ENCODE data around the gene BCL6. TPM values are rescaled to one million over a fixed set of nuclear protein-coding genes. Genes with fewer than 3 reads are reported as not detected.

BCL6 gene
- total RNA-seq, 4 donors from 2014 or later, result 86.0 to 161 (median 111) TPM

GRCh38 chr3:187693431-187693830 lies 51.8 kb downstream of the BCL6 start:
- intact Hi-C loops (cut with DNase I), result no loop called here
- Histone ChIP-seq H3K4me3 (no peak overlapping the region), H3K36me3 (no peaks in the 10 kb centered on the region), H3K4me1 (no peaks in the 10 kb centered on the region), H3K9me3 (no peaks in the 10 kb centered on the region), H3K27ac (replicated peaks in 1 of 4) (no peak overlapping the region), H3K27me3 (no peaks in the 10 kb centered on the region)
- 93% methylated on average over 1 of the region's 1 CpG for WGBS
- TF ChIP-seq EP300 (IDR thresholded peaks at IDR 0.05), result no peak
- TF ChIP-seq POLR2AphosphoS5 (IDR thresholded peaks at IDR 0.05), result no peak
- TF ChIP-seq, protein P1, sequence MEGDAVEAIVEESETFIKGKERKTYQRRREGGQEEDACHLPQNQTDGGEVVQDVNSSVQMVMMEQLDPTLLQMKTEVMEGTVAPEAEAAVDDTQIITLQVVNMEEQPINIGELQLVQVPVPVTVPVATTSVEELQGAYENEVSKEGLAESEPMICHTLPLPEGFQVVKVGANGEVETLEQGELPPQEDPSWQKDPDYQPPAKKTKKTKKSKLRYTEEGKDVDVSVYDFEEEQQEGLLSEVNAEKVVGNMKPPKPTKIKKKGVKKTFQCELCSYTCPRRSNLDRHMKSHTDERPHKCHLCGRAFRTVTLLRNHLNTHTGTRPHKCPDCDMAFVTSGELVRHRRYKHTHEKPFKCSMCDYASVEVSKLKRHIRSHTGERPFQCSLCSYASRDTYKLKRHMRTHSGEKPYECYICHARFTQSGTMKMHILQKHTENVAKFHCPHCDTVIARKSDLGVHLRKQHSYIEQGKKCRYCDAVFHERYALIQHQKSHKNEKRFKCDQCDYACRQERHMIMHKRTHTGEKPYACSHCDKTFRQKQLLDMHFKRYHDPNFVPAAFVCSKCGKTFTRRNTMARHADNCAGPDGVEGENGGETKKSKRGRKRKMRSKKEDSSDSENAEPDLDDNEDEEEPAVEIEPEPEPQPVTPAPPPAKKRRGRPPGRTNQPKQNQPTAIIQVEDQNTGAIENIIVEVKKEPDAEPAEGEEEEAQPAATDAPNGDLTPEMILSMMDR (IDR thresholded peaks at IDR 0.05), result no peak
- no peak for TF ChIP-seq POLR2A (IDR thresholded peaks at IDR 0.05; ENCODE audit: low read depth)
- DNase-seq (ENCODE audit: extremely low spot score), result no peak

GRCh38 chr3:187689984-187690383 lies 55.3 kb downstream of the BCL6 start:
- Histone ChIP-seq H3K4me1 (no peaks in the 10 kb centered on the region), H3K36me3 (no peaks in the 10 kb centered on the region), H3K4me3 (no peak overlapping the region), H3K27me3 (peaks cover 0 to 8% (median 0%) of the 10 kb centered on the region in 4 donors), H3K9me3 (peaks cover 0 to 11% (median 9%) of the 10 kb centered on the region in 4 donors), H3K27ac (replicated peaks in 1 of 4) (no peak overlapping the region)
- intact Hi-C loops (cut with DNase I), result no loop called here
- TF ChIP-seq EP300 (IDR thresholded peaks at IDR 0.05) (no peak), POLR2A (IDR thresholded peaks at IDR 0.05; ENCODE audit: low read depth) (no peak), POLR2AphosphoS5 (IDR thresholded peaks at IDR 0.05) (no peak)
- TF ChIP-seq, protein P1 (IDR thresholded peaks at IDR 0.05), result no peak
- no peak for DNase-seq (ENCODE audit: extremely low spot score)
- WGBS, result 65% methylated on average over 4 of the region's 4 CpGs

DNA sequence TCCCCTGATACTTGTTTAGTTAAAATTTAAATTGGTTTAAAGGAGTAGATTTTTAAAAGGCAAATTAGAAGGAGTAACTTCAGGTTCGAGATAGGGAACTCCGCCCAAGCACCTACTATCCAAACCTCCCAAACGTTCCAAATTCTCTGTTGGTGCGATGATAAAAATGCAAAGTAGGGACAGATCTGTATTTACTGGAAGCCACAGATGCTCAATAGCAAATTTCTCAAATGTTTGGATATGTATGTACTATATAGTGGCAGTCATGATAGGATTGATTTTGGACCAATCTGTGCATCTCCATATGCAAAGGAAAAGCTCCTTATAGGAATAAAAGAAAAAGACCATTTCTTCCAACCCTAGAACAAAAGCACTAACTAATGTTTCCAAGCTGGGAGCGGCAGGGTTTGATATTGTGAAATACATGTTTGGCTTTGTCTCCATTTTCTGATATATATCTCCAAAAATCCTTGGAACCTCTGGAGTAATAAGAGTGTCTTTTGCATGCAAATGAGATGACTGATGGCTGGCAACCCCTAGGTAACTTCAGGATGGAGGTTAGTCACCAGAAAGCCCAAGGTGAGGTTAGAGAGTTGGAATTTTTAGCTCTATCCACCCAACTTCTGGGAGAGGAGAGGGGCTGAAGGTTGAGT lies 58.5 kb downstream of the BCL6 start:
- peak; percentile 4 for DNase-seq (ENCODE audit: extremely low spot score)
- Histone ChIP-seq H3K27ac (replicated peaks in 1 of 4) (no peak overlapping the region), H3K4me1 (no peaks in the 10 kb centered on the region), H3K27me3 (peaks cover 0 to 8% (median 0%) of the 10 kb centered on the region in 4 donors), H3K4me3 (no peak overlapping the region), H3K36me3 (no peaks in the 10 kb centered on the region), H3K9me3 (peaks cover 0 to 12% (median 11%) of the 10 kb centered on the region in 4 donors)
- 94% methylated on average over 5 of the region's 5 CpGs for WGBS
- intact Hi-C loops (cut with DNase I), result no loop called here
- TF ChIP-seq POLR2AphosphoS5 (IDR thresholded peaks at IDR 0.05) (no peak), EP300 (IDR thresholded peaks at IDR 0.05) (no peak), POLR2A (IDR thresholded peaks at IDR 0.05; ENCODE audit: low read depth) (no peak)
- TF ChIP-seq, protein P1 (IDR thresholded peaks at IDR 0.05), result no peak

DNA sequence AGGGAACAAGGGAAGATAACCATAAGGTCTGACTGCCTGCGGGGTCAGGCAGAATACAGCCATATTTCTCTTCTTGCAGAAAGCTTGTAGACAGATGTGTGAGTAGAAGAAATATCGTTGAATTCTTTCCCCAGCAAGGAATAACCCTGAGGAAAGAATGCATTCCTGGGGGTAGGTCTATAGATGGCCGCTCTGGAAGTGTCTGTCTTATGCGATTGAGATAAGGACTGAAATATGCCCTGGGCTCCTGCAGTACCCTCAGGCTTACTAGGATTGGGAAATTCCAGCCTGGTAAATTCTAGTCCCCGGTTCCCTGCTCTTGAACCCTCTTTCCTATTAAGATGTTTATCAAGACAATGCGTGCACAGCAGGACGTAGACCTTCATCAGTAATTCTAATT lies 59.3 kb downstream of the BCL6 start:
- H3K27me3 ChIP-seq, result peaks cover 0 to 8% (median 0%) of the 10 kb centered on the region in 4 donors
- no peaks in the 10 kb centered on the region for H3K36me3 ChIP-seq
- H3K4me3 ChIP-seq, result no peak overlapping the region
- no peak for TF ChIP-seq EP300 (IDR thresholded peaks at IDR 0.05)
- TF ChIP-seq, protein P1 (IDR thresholded peaks at IDR 0.05), result no peak
- TF ChIP-seq POLR2A (IDR thresholded peaks at IDR 0.05; ENCODE audit: low read depth), result no peak
- no peak for TF ChIP-seq POLR2AphosphoS5 (IDR thresholded peaks at IDR 0.05)
- DNase-seq (ENCODE audit: extremely low spot score), result peak; percentile 45
- peaks cover 0 to 12% (median 11%) of the 10 kb centered on the region in 4 donors for H3K9me3 ChIP-seq
- H3K4me1 ChIP-seq, result no peaks in the 10 kb centered on the region
- WGBS, result 94% methylated on average over 7 of the region's 7 CpGs
- H3K27ac ChIP-seq (replicated peaks in 1 of 4), result no peak overlapping the region
- intact Hi-C loops (cut with DNase I), result no loop called here

Measured in esophagus muscularis mucosa (tissue), 4 donors.